Astrocyte (in vitro differentiated cells and primary cell): Measurements from ENCODE around the gene MELK.

Experiments used
- EZH2 ChIP-seq: IDR thresholded peaks from 2 replicates; pipeline ENCODE4 v1.6.1; 2012; ENCODE audit warnings: mild to moderate bottlenecking, low read length, inconsistent platforms; ENCODE audit not compliant: insufficient read depth
- TF ChIP-seq, protein P1 (sequence below): IDR thresholded peaks from 2 replicates; pipeline ENCODE4 v1.5.1; 2011; ENCODE audit warnings: low read depth, mild to moderate bottlenecking, inconsistent platforms, low read length, moderate library complexity; ENCODE audit not compliant: insufficient read depth

DNA sequence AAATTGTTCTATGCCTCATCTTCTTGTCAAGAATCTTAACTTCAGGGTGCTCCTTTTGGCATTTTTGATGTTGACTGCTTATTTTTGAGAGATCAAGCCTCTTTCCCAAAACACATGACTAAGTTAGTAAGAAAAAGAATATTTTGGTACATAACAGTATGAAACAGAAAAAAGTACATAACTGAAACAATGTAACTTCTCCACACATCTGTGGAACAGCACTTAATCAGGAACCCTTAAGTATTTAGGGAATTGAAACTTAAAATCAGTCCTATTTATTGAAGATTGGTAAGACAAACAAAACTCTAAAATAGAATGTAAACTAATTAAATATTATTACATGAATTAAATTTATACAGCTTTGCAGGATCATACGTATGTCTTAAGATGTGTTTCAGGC is 103.4 kb downstream of the MELK start:
- TF ChIP-seq, protein P1, sequence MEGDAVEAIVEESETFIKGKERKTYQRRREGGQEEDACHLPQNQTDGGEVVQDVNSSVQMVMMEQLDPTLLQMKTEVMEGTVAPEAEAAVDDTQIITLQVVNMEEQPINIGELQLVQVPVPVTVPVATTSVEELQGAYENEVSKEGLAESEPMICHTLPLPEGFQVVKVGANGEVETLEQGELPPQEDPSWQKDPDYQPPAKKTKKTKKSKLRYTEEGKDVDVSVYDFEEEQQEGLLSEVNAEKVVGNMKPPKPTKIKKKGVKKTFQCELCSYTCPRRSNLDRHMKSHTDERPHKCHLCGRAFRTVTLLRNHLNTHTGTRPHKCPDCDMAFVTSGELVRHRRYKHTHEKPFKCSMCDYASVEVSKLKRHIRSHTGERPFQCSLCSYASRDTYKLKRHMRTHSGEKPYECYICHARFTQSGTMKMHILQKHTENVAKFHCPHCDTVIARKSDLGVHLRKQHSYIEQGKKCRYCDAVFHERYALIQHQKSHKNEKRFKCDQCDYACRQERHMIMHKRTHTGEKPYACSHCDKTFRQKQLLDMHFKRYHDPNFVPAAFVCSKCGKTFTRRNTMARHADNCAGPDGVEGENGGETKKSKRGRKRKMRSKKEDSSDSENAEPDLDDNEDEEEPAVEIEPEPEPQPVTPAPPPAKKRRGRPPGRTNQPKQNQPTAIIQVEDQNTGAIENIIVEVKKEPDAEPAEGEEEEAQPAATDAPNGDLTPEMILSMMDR: no peak
- no peak for TF ChIP-seq EZH2
